GM21423 (cell line): Measurements from ENCODE around the gene PTPRR.

ENCODE experiments used
- ATAC-seq: cut with Tn5 transposase; IDR thresholded peaks from one replicate; pipeline ENCODE4 v1.9.1; 2021; ENCODE audit warnings: mild to moderate bottlenecking, moderate library complexity; ENCODE audit not compliant: unreplicated experiment

Gene PTPRR

DNA sequence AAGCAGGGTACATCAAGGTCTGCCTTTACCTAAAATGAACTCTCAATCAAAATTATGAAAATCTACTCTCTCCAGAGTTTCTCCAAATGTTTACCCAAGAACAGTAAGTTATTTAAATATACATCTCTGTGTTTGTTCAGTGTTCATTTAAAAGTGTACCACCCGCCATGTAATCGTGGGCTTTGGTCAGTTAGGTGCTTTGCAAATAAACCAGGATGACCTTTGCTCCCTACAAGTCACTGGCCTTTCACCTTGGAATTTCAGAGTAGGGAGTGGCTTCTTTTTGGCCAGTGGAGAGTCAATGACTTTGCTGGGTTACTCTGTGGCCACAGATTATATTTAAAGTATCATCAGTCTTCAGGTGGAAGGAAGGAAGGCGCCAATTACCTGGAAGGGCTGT is 208.7 kb downstream of the PTPRR start:
- ATAC-seq: no peak

DNA sequence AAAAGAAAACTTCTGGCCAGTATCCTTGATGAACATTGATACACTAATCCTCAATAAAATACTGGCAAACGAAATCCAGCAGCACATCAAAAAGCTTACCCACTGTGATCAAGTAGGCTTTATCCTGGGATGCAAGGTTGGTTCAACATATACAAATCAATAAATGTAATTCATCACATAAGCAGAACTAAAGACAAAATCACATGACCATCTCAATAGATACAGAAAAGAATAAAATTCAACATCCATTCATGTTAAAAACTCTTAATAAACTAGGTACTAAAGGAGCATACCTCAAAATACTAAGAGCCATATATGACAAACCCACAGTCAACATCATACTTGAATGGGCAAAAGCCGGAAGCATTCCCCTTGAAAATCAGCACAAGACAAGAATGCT is 211.5 kb downstream of the PTPRR start:
- ATAC-seq: no peak

GRCh38 chr12:70706611-70707010 is 213.9 kb downstream of the PTPRR start:
- ATAC-seq: no peak

DNA sequence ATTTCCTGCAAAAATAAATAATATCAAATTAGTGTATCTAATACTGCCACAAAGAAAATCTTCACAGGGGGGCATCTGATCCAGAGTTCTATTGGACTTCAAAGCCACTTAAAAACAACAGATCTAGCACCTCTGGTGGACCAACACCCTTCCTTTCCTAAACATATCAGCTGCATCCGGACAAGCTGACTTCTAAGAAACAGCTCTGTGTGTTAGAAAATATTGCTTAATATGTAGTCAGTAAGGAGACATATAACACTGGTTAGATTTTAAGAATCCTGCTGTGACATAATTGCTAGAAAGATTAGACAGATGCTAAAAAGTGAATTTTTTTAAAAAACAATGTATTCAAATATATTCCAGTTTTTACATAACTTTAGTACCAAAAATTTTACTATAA is 222.2 kb downstream of the PTPRR start:
- no peak for ATAC-seq

GRCh38 chr12:70695361-70696023 is 225.0 kb downstream of the PTPRR start:
- no peak for ATAC-seq

- ATAC-seq: no peak
Observed at GRCh38 chr12:70692681-70693288, 227.8 kb downstream of the PTPRR start.

DNA sequence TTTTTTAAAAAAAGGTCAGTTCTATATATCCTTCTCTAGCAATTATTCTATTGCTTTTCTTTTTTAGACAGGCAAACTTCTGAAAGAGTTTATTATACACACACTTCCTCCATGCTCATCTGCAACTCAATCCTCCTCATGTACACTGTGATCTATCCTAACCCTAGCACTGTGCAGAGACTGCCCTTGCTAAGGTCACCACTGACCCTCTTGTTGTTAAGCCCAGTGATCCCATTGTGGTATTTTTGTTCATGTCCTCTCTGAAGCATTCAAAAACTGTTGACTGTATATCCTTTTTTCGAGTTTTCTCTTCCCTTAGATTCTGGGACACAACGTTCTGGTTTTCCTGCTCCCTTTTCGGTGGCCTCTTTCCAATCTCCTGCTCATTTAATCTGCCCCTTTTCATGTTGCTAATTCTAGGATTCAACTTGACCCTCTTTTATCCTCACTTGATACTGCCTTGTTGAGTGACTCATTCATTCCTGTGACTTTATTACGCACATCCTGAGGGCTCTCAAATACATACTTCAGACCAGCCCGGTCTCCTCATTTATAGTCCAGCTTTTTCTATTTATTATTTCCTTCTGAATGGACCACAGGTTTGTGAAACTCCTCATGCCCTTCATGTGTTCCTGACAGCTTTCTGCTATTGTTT is 229.4 kb downstream of the PTPRR start:
- no peak for ATAC-seq

DNA sequence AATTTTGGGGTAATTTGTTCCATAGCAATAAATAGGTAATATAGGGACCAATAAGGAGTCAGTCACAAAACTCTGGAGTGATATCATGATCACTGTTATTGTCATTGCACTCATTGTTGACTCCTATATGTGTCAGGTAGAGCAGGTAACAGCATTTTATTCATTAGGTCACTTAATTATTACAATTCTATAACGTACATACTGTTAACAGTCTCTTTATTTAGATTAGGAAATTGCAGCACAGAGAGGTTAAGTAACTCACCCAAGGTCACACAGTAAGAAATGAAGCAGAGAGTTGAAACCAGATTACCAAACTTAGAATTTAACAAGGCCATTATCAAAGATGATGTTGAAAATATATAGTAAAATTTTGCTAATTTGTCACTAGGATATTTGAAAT is 233.6 kb downstream of the PTPRR start:
- no peak for ATAC-seq

DNA sequence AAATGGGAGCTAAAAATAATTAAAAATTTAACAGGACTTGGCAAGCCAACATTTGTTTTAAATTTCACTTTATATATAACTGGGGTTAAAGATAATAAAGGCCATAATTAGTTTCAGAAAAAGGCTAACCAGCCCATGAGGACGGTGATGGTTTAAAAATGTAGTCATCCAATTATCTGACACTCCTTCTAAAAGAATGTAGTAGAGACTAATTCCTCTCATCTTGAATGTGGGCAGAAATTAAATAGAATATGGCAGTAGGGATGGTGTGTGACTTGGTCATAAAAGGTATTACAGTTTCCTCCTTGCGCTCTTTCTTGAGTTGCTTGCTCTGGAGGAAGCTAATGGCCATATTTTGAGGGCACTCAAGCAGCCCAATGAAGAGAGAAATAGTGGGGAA is 234.2 kb downstream of the PTPRR start:
- ATAC-seq: no peak

DNA sequence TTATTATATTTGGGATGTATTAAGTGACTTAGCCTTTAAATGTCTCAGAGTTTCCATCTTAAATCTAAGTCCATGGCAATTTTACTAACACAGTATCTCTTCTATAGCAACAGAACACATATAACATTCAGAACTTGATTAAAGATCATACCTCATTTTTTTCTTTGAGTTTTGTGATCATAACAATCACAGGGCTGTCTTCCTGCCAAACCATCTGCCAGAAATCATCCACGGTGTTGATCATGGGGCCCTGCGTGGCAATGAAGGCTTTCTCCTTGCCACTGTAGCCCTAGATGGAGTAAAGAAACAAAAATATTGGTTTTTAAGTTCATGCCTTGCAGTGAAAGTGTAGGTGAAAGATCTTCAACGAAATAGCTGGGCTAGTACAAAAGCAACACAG is 236.6 kb downstream of the PTPRR start:
- ATAC-seq: no peak

DNA sequence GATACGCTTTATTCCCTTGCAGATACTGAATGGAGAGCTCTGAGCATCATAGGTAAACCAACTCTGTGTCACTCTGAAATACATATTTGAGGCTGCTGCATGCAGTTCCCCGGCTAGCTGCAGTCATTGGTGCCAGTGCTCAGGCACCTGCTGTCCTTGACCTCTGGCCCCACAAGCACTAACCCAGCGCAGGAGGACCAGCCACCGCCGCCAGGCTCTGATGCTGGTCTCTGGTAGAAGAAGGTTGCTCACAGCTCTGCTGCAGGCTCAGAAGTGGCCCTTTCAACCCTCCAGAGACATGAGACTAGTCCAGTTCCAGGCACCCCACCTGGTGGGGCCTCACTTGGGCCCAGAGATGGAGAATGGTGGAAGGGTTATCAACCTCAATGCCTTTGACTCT is 248.8 kb downstream of the PTPRR start:
- no peak for ATAC-seq

GRCh38 chr12:70670948-70671347 is 249.6 kb downstream of the PTPRR start:
- ATAC-seq: no peak

DNA sequence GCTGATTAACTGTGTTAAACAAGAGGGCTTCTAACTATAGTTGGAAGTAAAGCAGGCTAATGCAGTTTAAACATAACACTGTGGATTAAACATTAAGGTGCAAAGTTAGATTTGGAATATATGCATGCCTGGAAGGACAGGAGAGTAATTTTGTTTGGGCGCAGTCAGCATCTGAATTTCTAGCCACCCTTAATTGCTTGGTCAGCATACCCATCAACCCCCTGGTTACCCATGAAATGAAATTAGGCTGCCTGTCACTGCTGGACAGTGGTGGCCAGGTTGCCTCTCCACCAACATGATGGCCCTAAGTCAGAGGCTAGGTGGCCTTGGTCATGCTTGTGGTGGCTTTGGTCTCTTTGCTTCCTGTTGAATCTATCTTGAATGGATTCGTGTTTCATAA is 253.3 kb downstream of the PTPRR start:
- no peak for ATAC-seq

GRCh38 chr12:70666364-70666763 is 254.2 kb downstream of the PTPRR start:
- no peak for ATAC-seq

GRCh38 chr12:70664465-70664881 is 256.1 kb downstream of the PTPRR start:
- ATAC-seq: no peak

DNA sequence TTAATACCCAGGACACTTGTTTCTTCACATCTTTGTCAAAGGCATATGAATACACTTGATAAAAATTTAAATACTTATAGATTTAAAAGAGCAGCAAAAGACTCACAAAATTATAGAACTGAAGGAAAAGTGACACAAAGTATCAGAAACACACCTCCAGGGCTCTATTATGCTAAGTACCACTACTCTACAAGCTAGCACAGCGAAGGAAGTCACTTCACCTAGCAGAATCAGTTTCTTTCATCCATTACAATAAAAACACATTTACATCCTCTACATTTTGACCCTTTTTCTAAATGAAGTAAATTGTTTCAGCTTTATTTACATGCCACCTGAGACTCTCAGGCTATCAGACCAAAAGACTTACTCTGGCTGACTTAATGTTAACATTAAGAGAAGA is 256.7 kb downstream of the PTPRR start:
- ATAC-seq: no peak

- no peak for ATAC-seq
Observed at GRCh38 chr12:70661466-70662161, 258.9 kb downstream of the PTPRR start.

GRCh38 chr12:70660620-70661219 is 259.8 kb downstream of the PTPRR start:
- no peak for ATAC-seq

DNA sequence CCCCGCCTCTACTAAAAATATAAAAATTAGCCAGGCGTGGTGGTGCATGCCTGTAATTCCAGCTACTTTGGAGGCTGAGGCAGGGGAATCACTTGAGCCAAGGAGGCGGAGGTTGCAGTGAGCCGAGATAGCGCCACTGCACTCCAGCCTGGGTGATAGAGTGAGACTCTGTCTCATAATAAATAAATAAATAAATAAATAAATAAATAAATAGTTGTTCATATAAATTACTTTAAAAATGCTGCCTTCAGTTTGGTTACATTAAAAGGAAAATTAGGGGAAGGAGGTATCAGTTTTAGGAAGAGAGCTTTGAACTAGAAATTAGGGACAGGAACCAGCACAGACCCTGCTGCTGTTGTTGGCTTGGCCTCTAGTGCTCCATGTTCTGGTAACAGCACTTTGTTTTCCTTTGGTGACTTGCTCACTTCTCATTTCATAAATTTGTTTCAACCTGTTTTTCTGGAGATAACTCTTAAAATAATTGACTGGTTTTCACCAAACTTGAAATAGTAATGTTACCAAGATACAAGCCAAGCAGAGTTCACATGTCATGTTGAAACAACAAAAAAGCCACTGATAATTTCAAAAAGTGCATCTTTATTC is 260.4 kb downstream of the PTPRR start:
- ATAC-seq: no peak

- no peak for ATAC-seq
Observed at GRCh38 chr12:70659077-70659606, 261.4 kb downstream of the PTPRR start.
